Limb (tissue), 2 donors: ENCODE measurements around the gene CFHR1.

Source experiments
- DNase-seq, 2 donors: peaks; one replicate each; pipeline ENCODE4 v3.0.0-alpha.2; 2016; ENCODE audit errors: extremely low spot score in 2 of 2

CFHR1 gene

DNA sequence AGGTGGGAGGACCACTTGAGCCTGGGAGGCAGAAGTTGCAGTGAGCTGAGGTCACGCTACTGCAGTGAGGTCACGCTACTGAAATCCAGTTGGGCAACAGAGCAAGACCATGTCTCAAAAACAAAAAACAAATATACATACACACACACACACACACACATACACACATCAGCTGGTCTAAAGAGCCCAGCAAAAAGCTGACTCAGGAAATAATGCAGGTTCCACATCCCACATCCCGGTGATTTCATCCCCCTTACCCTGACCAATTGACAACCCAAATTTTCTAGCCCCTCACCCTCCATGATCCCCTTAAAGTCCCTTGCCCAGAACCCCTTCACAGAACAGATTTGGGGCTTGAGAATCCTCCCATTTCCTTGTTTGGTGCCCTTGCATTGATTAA is 56.4 kb downstream of the CFHR1 start:
- DNase-seq: no peak

DNA sequence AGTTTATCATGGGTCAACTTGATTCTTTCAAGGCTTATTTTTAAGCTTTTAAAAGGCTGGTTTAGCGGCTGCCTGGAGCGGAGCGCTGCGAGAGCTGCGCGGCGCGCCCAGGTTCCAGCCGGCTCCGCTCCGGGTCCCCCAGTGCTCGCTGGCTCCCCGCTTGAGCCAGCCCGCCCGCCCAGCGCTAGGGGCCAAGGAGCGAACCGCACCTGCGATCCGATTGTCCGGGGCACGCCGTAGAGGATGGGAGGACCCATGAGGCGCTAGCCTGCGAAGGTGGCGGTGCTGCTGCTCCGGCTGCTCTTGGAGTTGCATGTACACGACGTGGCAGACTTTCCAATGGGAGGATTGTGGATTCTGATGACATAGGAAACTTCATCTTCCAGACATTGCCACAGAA is 58.4 kb downstream of the CFHR1 start:
- peak; percentile 13 to 25 for DNase-seq
